EH (cell line): ENCODE results near the gene MIXL1.
"Not testable (repeated sequence)": the region's sequence is repeated elsewhere in the genome, so short reads cannot be mapped to it uniquely, and the experiment has no call there.

Experiments
- DNase-seq: peaks from one replicate; pipeline ENCODE4 v3.0.0-alpha.2; 2015; ENCODE audit warnings: low read depth

MIXL1 gene

GRCh38 chr1:226215239-226215638, 8.2 kb upstream of the MIXL1 start:
- DNase-seq: no peak

DNA sequence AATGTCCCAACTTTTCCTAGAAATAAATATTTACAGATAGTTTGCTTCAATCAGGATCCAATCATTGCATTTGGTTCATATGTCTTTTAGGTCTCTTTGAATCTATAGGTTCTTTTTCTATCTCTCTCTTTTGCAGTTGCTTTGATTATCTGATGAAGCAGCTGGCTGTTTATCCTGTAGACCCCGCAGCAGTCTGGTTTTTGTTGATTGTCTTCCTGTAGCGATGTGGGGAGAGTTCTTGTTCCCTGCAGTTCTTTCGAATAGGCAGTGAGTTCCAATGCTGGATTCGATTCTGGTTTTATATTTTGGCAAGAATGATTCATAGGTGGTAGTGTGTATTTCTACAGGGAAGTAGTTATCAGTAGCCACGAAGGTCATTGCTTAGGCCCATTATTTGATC, 7.4 kb upstream of the MIXL1 start:
- no peak for DNase-seq

- DNase-seq: no peak
These were observed 6.2 kb upstream of the MIXL1 start for GRCh38 chr1:226217273-226217672.

DNA sequence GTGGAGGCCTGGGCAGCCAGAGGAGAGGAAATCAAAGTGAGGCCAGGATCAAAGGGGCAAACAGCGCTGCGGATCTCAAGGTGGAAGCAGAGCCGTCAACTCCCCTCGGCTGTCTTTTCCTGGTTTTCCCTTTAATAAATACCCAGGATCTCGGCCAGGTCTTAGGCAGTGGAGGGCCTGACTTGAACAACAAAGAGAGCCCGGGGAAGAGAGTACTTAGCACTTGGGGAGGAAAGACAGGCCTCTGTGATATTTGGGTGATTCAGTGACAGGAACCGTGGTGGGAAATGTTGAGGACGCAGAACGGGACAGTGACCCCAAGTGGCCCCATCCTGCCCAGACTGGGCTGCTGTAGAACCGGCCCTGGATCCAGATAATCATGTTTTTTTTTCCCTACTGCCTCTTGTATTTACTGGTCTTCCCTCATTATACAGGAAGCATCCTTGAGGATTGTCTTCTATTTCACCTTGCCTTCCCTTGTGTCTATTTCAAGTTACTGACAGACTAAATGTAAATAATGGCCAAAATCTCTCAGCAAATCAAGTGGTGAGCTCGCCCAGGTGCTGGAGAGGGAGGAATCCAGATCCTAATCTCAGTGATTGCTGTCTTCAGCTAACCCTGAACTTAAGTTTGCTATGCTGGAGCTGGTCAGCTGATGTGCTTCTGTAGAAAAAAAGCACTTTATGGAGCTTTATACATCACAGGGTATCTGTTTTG, 2.8 kb upstream of the MIXL1 start:
- no peak for DNase-seq

DNA sequence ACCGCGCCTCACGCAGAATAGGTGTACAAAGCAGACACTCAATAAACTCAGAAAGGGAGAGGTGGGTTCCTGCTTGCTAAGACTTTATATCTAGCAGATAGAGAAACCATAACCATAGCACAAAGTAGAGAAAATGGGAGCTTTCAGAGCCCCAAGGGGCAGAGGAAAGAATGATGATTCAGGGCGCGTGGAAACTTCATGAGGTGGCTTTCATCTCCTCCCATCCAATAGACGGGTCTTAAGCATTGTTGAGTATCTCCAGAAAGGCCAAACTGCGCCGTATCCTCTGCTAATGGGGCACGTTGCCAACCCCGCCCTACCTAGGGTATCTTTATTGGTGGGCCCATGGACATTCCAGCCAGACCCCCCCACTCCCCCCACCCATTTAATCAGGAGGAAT, 778 bp upstream of the MIXL1 start:
- DNase-seq: no peak

GRCh38 chr1:226223786-226224244, 351 bp downstream of the MIXL1 start:
- peak; percentile 7 for DNase-seq

GRCh38 chr1:226226601-226227000, 3.1 kb downstream of the MIXL1 start:
- no peak for DNase-seq

- DNase-seq: no peak
These were observed 9.8 kb downstream of the MIXL1 start for GRCh38 chr1:226233293-226233692.

DNA sequence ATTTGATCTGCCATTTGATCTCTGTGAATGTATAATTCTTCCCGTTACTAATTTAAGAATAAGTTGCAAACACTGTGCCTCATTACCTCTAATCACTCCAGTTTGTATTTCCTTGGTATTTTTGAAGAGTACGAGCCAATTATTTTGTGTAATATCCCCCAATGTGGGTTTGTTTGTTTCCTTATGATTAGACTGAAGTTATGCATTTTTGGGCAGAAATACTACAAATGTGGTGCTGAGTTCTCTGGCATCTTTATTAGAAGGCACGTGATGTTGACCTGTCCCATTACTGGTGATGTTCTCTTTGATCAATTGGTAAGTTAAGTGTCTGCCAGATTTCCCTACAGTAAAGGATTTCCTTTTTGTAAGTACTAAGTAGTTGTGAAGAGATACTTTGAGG, 10.3 kb downstream of the MIXL1 start:
- DNase-seq: no peak

GRCh38 chr1:226236826-226237225, 13.4 kb downstream of the MIXL1 start:
- DNase-seq: no peak

- DNase-seq: no peak
These were observed 16.0 kb downstream of the MIXL1 start for GRCh38 chr1:226239421-226239820.

- DNase-seq: peak; percentile 13
These were observed 24.6 kb downstream of the MIXL1 start for GRCh38 chr1:226248091-226248490.

DNA sequence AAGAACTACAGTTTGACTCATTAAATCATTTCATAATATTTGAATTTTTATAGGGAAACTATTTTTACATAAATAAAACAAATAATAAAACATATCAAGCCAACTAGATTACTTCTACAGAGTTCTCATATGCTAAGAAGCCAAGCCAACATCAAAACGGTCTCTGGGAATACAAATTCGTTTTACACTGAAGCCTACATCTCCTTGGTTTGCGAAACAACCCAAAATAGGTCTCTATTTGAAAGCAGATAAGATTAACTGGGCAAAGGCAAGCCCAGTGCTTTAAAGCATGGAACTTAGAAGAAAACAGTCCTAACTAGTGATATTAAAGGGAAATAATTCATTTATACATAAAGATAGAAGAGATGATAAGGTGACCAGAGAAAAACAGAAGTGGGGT, 25.3 kb downstream of the MIXL1 start:
- no peak for DNase-seq

DNA sequence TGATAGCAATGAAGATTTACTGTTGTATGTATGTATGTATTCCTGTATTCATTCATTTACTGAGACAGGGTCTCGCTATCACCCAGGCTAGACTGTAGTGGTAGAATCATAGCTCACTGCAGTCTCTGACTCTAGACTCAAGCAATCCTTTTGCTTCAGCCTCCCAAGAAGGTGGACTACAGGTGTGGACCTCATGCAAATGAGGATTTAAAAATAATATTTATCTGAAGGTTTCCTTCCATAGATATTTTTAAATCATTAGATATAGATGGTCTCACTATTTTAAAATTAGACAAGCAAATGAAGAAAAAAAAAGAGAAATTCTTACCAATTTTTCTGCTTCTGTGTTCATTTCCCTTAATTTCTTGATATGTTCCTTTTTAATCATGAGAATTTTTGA, 27.0 kb downstream of the MIXL1 start:
- no peak for DNase-seq

DNA sequence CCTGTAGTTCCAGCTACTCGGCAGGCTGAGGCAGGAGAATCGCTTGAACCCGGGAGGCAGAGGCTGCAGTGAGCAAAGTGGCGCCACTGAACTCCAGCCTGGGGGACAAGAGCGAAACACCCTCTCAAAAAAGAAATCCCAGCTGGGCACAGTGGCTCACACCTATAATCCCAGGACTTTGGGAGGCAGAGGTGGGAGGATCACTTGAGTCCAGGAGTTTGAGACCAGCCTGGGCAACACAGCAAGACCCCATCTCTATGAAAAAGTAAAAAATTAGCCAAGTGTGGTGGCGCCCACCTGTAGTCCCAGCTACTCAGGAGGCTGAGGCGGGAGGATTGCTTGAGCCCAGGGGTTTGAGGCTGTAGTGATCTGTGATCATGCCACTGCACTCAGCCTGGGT, 29.4 kb downstream of the MIXL1 start:
- DNase-seq: not testable (repeated sequence)

- DNase-seq: no peak
These were observed 30.5 kb downstream of the MIXL1 start for GRCh38 chr1:226253933-226254332.

GRCh38 chr1:226255380-226255779, 31.9 kb downstream of the MIXL1 start:
- no peak for DNase-seq

- DNase-seq: no peak
These were observed 38.4 kb downstream of the MIXL1 start for GRCh38 chr1:226261818-226262217.

- peak; percentile 77 for DNase-seq
These were observed 45.1 kb downstream of the MIXL1 start for GRCh38 chr1:226268421-226269124.

GRCh38 chr1:226272233-226272902, 48.9 kb downstream of the MIXL1 start:
- peak; percentile 39 for DNase-seq

DNA sequence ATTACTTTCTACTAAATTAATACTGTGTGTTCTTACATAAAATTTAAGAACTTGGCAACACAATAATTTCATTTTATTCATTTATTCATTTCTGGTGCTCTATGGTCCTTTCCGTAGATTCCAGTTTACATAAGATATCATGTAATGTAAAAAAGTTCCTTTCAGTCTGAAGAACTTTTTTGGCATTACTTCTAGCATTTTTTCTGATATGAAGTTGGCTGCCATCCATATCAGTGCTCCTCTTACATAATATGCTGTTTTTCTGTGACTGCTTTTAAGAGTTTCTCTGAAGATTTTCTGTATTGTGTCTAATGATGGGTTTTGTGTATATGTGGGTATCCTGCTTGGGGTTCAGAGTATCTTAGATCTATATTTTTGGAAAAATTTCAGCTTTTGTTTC, 50.7 kb downstream of the MIXL1 start:
- peak; percentile 15 for DNase-seq

GRCh38 chr1:226276077-226276682, 52.7 kb downstream of the MIXL1 start:
- no peak for DNase-seq
